ENCODE results near the gene DYNC1I2.
A peak's percentile ranks its signal among the peaks of the same experiment; 100 is the strongest.
"Not testable (repeated sequence)": the region's sequence is repeated elsewhere in the genome, so short reads cannot be mapped to it uniquely, and the experiment has no call there.

DYNC1I2 gene

DNA sequence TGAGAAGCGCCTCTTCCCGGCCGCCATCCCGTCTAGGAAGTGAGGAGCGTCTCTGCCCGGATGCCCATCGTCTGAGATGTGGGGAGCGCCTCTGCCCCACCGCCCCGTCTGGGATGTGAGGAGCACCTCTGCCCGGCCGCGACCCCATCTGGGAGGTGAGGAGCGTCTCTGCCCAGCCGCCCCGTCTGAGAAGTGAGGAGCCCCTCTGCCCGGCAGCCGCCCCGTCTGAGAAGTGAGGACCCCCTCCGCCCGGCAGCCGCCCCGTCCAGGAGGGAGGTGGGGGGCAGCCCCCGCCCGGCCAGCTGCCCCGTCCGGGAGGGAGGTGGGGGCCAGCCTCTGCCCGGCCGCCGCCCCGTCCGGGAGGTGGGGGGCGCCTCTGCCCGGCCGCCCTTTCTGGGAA is 87.3 kb downstream of the DYNC1I2 start:
- not testable (repeated sequence) for DNase-seq (ENCODE audit: low read depth)

DNA sequence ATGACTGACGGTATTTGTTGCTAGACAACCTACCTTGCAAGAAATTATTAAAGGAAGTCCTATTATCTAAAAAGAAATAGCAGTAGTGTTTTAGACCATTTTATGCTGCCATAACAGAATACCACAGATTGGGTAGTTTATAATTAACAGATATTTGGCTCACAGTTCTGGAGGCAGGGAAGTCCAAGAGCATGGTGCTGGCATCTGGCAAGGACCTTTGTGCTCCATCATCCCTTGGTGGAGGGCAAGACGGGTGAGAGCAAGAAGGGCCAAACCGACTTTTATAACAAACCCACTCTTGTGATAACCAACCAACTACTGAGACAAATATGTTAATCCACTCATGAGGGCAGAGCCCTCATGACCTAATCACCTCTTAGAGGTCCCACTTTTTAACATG is 91.2 kb downstream of the DYNC1I2 start:
- no peak for DNase-seq (ENCODE audit: low read depth)

DNA sequence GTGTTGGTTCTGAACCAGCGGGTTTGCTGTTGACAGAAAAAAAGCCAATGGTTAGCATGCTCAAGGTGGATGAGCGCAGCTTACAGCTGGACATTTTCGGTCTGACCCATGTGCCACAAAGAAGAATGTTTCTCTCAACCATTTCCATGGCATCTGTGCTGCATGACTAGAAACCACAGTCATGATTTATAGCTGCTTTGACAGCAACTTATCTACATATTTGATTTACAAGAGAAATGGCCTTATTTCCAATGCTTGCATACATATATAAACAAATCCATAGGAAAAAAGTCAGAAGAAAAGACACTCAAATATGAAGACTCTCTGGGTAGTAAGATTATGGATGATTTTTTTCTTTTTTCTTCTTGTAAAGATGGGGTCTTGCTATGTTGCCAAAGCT is 98.2 kb downstream of the DYNC1I2 start:
- DNase-seq (ENCODE audit: low read depth), result no peak

DNA sequence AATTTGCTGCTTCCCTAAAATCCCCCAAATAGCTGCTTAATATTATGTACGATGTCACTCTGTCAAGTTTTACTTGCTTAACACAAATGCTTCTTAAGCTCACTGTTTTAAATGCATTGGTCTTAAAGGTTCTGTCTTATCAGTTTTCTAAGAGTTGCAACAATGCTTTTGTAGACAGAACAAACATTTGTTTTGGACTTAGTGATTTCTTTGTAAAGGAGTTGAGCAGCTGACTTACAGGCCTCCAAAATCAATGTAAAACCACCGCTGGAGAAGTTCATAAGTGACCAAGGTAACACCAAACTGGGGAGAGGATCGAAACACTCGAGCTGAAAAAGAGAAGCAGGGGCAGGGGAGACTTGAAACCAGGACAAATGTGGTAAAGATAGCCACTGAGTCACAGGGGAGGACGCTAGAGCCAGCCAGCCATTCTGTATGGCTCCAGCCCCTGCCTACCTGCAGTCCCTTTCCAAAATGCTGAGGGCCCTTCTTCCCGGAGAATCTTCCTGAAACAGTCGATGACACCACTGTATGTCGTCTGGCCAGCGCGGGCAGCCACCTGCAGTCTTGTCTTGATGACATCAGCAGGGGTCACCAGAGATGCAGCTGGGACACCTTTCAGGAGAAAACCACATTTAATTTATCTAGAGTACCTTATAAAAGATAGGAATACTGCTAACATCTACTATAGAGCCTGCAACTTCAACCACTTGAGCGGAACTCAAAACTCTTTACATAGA is 100.2 kb downstream of the DYNC1I2 start:
- DNase-seq (ENCODE audit: low read depth), result no peak

DNA sequence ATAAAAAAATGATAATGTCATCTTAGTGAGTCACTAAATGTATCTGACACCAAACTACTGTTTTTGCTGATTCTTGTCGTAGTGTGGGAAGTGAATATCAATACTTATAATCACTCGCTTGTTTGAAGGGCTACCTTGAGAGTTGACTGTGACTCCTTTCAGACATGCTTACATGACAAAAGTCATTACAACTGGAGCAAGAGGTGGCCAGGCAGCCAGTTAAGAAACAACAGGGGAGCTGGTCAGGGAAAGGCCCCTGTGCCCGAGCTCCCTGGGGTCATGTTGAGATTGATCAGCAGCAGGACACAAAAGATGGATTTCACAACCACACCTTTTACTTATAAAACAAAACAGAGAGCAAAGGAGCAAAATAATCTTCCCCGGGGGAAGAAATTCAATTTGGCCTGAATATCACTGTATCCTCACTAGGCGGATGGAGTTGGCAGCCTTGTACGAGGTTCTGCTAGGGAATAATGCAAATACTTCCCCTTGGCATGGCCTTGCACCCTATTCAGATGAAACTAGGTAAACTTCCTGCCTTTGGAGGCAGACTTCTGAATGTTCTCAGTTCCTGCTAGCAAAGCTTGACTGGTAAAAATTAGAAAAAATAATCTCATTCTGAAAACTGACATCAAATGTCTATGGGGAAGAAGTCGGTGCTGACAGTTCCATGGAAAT is 101.2 kb downstream of the DYNC1I2 start:
- no peak for DNase-seq (ENCODE audit: low read depth)

DNA sequence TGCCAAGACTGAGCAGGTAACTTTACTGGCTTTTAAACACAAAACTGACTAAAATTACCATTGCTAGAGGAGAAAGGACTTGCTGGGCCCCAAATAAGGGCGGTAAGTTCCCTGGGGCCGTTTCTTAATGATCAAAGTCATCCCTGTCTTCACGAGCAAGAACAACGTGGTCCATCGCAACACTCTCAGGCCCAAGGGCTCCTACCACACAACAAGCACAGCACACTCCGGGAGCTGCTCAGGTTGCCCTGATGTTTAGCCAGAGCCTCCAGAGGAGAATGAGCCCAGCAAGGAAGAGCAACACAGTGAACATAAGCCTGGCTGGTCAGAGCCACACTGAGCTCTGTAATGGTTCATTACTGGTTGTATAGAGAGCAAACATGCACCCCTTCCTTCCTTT is 102.7 kb downstream of the DYNC1I2 start:
- no peak for DNase-seq (ENCODE audit: low read depth)

DNA sequence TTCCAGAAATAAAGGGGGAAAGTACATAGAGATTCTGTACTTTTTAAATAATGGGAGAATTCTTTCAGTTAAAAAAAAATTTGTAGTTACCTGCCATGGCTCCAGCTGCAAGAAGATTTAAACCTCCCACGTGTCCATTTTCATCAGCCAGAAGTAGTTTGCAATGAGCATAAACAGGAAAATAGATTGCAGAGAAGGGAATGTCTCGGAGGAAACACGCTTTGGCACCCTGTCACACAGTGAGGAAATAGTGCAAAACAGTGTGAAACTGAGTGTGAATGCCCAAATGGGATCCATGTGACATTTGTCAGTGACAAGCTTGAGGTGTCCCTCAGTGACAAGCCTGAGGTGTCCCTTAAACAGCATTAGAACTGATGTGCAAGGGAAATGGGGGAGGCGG is 104.1 kb downstream of the DYNC1I2 start:
- no peak for DNase-seq (ENCODE audit: low read depth)

DNA sequence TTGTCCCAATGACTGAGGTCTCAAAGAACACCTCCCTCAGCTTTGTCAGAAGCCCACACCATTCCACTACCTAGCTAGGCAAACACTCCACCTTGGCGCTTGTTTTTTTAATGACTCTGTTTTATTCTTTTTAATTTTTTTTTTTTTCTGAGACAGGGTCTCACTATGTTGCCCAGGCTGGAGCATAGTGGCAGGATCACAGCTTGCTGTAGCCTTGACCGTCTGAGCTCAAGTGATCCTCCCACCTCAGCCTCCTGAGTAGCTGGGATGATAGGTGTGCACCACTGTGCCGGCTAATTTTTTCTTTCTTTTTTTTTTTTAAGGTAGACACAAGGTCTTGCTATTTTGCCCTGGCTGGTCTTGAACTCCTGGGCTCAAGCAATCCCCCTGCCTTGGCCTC is 104.9 kb downstream of the DYNC1I2 start:
- no peak for DNase-seq (ENCODE audit: low read depth)

DNA sequence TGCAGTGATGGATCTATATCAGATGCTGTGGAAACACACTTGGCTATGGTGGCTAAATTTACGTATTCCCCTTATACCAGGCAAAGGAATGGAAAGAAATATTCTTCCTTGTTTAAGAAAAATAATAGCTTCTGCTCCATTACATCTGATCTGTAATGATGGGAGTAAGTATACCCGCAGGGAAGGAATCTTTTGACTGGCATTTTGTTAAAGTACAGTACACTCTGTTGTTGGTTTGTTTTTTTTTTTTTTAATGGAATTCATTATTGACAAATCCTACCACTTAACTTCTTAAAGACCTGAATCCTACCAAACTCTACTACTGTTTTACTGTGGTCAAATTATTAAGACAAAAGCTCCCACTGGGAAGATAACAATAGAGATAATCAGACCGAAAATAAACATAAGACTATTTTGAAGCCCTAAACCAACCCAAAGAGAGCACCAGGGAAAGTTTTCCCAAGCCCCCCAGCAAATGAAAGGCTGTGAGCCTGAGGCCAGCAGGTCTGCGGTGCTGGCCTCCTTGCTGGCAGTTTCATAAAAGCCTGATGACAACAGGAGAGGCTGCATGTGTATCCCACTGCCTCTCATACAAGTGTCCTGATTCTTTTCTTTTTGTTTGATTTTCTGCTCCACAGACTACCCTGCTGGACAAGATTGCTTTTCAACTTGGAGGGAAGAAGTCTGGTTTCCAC is 105.8 kb downstream of the DYNC1I2 start:
- no peak for DNase-seq (ENCODE audit: low read depth)

DNA sequence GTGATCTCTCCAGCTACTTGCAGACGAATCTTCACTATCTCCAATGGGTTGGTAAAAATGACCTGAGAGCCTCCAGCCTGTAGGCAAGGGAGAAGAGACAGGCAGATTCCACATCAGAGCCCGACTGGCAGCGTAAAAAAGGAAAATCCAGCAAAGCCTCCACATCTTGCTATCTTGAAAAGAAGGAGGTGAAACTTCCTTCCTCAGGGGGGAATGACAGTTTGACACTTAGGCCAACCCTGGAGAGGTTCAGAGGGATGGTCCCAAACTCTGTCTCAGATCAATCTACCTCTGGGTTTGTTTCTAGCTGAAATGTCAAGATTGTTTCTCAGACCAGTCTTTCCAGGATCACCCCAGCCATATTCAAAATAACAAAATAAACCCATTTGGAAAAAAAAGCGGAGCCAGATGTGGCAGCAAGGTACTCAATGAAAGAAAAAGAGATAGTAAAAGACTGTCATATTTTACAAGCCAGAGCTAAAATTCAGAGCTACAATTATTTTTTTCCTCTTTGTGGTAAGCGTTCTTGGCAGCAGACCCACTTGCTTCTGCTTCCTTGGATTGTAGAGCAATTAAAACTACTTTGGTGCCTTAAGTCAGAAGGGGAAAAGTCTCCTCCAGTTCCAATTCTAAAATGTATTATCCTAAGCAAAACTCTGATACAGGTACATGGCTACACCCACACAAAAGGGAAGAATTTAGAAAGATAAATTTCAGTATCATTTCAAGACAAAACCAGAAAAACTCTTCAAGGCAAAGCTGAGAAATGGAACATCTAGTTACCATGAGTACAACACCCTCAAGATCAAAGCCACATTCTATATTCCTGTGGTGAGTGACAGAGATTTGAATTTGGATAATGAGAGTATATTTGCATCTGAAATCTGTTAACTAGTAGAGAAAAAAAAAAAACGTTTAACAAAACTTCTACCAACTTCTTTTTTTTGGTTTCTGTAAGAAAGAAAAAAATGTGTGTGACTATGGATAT is 106.7 kb downstream of the DYNC1I2 start:
- peak; percentile 12 for DNase-seq (ENCODE audit: low read depth)

DNA sequence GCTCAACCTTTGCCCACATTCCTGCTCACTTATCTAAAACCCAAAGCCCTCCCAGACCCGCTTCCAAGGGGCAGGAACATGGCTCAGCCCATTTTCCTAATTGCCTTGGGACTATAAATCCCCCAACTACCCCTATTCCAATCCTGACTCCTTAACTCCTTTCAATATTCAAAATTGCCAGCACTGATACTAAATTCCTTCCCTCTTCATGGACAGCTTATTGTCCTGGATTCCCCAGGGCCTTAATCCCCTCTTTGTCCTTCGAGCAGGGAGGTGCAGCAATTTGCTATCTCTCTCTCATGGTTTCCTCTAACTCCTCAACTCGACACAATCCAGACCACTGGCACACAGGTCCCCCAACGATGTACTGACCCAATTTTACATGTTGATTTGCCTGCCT is 107.6 kb downstream of the DYNC1I2 start:
- DNase-seq (ENCODE audit: low read depth), result no peak

Data from iris pigment epithelial cell (primary cell).